AG09319 (cell line): ENCODE results near the gene GARIN3.
"Not testable (repeated sequence)": the region's sequence is repeated elsewhere in the genome, so short reads cannot be mapped to it uniquely, and the experiment has no call there.

Source experiments
- DNase-seq: peaks from one replicate; pipeline ENCODE4 v3.0.0-alpha.2; 2010; ENCODE audit warnings: low read depth; ENCODE audit errors: extremely low read depth
- TF ChIP-seq, protein P1 (sequence below): IDR thresholded peaks from 2 replicates; pipeline ENCODE4 v1.5.1; 2011; ENCODE audit warnings: low read depth, mild to moderate bottlenecking, inconsistent platforms, low read length, moderate library complexity

Gene GARIN3

DNA sequence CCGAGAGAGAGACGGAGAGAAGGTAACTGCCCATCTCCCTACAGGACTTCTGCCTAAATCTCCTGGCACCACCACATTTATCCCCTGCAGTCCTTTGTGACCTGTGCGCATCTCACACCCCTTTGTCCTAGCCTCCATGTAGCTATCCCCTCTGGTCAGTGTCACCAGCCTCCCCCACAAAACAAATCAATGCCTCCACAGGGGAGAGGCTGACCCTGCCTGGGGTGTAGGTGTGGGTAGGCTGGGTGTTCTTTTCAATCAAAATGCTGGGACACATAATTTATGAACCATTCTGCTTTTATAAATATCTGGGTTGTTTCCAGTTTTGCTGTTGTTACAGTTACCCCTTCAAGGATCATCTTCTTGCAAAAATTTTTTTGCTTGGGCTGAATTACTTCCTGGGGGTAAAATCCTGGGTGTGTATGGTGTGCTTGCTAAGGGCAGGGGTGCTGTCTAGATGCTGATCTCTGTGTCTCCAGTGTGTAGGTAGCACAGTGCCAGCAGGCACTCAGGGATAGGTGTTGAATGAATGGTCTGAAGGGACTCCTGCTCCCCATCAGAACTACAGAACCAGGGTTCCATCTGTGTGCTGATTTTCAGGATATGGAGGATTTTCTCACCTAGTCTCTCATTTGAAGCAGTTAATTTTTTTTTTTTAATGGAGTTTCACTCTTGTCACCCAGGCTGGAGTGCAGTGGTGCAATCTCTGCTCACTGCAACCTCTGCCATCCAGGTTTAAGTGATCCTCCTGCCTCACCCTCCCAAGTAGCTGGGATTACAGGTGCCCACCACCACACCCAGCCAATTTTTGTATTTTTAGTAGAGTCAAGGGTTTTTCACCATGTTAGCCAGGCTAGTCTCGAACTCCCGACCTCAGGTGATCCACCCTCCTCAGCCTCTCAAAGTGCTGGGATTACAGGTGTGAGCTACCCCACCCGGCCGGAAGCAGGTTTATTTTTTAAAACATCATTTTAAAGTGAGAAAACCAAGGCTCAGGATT lies at the start of gene GARIN3:
TSS of gene GARIN3 (minus strand) at position 51 of the 1,000 bp plus-strand sequence. CDS start 96 bp downstream, outside the sequence.
- TF ChIP-seq, protein P1, sequence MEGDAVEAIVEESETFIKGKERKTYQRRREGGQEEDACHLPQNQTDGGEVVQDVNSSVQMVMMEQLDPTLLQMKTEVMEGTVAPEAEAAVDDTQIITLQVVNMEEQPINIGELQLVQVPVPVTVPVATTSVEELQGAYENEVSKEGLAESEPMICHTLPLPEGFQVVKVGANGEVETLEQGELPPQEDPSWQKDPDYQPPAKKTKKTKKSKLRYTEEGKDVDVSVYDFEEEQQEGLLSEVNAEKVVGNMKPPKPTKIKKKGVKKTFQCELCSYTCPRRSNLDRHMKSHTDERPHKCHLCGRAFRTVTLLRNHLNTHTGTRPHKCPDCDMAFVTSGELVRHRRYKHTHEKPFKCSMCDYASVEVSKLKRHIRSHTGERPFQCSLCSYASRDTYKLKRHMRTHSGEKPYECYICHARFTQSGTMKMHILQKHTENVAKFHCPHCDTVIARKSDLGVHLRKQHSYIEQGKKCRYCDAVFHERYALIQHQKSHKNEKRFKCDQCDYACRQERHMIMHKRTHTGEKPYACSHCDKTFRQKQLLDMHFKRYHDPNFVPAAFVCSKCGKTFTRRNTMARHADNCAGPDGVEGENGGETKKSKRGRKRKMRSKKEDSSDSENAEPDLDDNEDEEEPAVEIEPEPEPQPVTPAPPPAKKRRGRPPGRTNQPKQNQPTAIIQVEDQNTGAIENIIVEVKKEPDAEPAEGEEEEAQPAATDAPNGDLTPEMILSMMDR = no peak
- DNase-seq = no peak

DNA sequence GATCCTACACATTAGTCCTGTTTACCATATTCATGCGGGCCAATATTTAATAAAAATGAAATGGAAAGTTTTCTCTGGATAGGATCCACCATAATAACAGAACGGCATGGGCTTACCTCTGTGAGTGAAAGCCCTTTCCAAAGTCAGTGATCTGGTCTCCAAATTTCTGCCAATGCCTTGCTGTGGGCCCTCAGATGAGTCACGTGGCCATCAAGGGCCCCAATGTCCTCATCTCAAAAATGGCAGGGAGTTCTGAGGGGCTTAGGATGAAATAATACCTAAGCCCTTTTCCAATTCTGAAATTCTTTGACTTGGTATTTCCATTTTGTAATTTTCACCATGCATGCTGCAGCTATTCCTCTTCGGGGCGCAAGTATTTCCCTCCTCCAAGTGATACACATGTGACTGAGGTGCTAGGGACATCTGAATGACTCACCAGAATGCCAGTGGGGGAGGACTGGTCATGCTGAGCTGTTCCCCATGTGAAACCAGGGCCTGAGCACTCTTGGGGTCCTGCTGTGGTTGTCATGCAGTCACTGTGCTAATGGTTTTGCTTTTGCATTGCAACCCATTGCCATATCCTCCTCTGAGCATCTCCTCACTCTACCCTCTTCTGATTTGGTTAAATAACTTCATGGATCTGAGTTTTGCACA lies 49.6 kb upstream of the GARIN3 start:
- TF ChIP-seq, protein P1 = no peak
- DNase-seq = no peak

DNA sequence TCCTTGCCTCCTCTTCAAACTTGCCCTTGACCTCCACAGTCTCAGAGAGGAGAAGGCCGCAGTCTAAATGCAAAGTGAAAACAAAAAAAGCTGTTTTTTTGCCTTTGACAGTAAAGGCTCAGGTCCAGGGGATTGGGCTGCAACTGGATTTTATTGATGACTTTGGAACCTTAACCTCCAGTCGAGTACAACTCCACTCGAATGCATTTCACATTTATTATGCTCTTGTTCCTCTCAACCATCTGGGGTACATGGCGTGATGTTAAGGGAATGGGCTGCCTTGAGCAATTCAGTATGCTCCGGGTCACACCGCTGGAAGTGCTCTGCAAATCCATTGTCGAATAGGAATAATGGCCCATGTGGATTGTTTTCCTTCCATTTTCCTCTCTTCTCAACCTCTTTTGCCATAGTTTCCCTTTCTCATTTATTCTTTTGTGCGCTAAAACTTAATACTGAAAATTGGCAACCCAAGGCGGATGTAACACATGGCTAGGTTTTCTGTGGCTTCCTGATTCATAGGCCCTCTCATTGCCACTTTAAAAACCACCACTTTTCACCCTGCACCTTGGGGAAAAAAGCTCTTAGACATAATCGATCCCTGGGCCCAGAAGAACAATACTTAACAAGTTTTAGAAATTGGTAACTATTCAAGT lies 48.9 kb upstream of the GARIN3 start:
- no peak for DNase-seq

DNA sequence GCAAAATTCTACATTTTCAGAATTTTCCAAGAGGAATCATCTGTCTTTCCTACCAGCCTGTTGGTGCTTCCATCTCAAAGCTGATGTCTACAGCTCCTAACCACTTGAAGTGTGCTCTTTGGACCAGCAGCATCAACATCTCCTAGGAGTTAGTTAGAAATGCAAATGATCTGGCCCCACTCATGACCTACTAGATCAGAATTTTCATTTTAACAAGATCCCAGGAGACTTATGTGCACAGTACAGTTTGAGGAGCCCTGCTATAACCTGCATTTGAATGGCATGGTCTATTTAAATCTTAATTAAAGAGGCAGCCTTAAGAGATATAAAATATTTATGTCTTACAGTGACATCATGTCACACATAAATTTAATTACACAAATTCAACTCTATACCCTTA lies 48.4 kb upstream of the GARIN3 start:
- TF ChIP-seq, protein P1 = no peak

More for the DNA sequence above, 48.9 kb upstream of the GARIN3 start:
- TF ChIP-seq, protein P1 = no peak

DNA sequence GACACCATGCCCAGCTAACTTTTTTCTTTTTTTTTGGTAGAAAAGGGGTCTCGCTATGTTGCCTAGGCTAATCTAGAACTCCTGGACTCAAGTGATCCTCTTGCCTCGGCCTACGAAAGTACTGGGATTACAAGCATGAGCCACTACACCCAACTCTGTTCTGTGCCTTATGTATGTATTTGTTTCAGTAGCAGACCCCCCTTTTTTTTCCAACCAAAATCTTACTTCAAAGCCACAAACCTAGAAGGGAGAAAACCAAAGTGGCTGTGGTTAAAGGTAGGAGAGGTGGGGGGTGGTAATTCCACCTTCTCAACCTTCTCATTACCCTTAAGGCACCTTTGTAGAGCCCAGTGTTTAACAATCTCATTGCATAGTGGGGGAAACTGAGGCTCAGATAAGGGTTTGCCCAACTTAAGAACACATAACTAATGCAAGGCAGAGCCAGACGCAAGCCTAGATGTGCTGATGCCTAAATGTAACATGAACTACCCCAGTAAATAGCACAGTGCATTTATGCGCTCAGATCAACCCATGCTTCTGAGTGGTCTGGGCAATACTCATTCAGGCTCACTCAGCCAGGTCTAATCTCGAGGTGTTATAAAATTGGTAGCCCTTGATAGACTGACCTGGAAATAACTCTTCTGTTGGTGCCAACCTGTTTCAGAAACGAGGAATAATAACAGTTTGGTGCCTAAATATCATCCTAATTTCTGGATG lies 47.6 kb upstream of the GARIN3 start:
- no peak for DNase-seq
- TF ChIP-seq, protein P1 = no peak

More for the DNA sequence above, 48.4 kb upstream of the GARIN3 start:
- DNase-seq = no peak

DNA sequence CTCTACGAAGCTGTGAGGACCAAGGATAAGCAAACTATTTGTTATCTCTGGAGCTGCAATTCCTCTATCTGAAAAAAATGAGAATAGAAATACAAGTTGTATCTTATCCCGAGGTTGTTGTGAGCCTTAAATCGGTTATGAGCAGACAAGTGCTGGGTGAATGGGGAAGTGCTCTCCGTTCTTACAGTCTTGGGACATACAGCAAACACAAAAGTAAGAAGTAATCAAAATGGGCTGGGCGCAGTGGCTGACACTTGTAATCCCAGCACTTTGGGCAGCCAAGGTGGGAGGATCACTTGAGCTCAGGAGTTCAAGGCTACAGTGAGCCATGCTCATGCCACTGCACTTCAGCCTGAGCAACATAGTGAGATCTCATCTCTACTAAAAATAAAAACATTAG lies 46.2 kb upstream of the GARIN3 start:
- TF ChIP-seq, protein P1 = no peak
- DNase-seq = no peak

DNA sequence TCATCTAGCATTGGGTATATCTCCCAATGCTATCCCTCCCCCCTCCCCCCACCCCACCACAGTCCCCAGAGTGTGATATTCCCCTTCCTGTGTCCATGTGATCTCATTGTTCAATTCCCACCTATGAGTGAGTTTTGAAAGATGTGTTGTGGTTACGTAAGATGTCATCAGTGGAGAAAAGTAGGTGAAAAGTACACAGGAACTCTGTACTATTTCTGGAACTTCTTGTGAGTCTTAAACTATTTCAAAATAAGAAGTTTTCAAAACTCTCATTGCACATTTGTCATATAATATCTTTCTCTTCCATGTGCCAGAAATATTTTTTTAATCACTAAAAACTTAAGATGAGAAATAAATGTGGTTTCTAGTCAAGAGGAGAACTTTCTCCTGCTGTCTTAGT lies 44.6 kb upstream of the GARIN3 start:
- DNase-seq = not testable (repeated sequence)
